GM12874 (cell line): ENCODE data around the gene NIN.

Source experiments
- TF ChIP-seq, protein P1 (sequence below): IDR thresholded peaks from 2 replicates; pipeline ENCODE4 v1.5.1; 2011; ENCODE audit warnings: low read depth, mild to moderate bottlenecking, control low read depth, low read length, moderate library complexity; ENCODE audit not compliant: insufficient read depth

NIN gene

DNA sequence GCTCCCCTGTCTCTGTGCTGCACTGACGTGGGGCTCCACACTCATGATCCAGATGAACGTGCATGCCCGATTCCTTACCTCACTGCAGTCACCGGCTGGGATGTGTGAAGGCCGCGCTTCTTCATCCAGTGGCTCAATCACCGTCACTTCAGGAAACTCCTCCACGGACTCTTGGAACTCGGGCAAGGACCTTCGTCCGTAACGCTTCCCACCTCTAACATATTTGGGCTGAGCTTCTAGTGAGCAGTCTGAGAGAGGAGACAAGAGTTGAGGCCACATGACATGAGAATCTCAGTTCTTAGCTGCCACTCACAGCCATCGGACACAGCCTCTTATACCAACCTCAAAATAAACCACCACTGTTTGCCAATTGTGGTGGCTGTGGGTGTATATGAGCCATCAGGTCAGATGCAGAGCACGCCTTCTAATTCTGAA lies 38.3 kb downstream of the NIN start:
- TF ChIP-seq, protein P1, sequence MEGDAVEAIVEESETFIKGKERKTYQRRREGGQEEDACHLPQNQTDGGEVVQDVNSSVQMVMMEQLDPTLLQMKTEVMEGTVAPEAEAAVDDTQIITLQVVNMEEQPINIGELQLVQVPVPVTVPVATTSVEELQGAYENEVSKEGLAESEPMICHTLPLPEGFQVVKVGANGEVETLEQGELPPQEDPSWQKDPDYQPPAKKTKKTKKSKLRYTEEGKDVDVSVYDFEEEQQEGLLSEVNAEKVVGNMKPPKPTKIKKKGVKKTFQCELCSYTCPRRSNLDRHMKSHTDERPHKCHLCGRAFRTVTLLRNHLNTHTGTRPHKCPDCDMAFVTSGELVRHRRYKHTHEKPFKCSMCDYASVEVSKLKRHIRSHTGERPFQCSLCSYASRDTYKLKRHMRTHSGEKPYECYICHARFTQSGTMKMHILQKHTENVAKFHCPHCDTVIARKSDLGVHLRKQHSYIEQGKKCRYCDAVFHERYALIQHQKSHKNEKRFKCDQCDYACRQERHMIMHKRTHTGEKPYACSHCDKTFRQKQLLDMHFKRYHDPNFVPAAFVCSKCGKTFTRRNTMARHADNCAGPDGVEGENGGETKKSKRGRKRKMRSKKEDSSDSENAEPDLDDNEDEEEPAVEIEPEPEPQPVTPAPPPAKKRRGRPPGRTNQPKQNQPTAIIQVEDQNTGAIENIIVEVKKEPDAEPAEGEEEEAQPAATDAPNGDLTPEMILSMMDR: no peak

DNA sequence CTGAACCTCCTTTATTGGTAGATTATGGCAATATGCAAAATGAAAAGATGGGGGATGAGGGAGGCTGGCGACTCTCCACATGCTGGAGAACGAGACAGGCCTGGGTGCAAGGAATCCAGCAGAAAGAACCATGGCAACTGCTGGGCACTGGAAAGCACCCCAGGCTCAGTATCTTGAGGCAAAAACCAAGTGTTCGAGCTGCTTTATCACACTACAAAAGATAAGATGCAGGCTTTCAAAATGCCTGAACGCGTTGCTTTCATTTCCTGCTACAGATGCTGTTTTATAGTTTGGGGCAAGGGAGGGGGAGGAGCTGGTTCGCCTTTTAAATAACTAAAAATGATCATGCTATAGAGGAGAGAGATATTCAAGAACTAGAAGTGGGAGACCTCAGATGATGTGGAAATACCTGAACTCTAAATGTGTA lies 38.9 kb downstream of the NIN start:
- TF ChIP-seq, protein P1: no peak

DNA sequence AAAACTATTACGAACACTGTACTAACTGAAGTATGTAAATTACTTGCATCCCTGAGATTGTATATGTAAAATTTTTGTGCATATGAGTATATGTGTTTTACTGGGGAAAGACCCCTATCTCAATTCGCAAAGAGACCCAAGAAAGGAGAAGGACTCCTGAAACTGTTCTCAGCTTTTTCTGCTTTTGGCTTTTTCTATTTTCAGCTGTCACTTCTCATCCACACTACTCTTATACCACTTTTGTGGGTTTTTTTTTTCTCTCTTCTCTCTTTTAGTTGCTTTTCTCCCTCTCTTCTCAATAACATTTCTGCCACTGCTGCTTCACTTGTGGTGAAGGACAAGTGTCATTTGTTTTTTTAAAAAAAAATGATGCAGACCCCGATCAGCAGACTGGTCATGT lies 39.8 kb downstream of the NIN start:
- TF ChIP-seq, protein P1: no peak

DNA sequence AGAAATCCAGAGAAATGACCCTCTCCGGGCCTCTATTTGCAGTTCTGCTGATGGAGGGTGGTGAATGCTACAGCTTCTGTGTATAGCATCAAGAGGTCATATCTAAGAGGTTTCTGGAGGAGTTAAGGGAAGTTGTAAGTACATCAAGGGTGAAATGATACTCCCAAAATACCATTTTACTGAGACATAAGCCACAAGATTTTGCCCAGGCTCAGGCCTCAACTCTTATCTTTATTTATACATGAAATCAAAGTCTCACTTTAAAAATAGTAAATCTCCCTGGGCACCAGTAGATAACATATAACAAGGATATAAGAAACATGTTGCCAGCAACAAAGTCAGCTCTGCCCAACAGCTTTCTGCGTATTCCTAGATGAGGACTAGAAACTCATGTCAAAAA lies 40.4 kb downstream of the NIN start:
- TF ChIP-seq, protein P1: no peak

DNA sequence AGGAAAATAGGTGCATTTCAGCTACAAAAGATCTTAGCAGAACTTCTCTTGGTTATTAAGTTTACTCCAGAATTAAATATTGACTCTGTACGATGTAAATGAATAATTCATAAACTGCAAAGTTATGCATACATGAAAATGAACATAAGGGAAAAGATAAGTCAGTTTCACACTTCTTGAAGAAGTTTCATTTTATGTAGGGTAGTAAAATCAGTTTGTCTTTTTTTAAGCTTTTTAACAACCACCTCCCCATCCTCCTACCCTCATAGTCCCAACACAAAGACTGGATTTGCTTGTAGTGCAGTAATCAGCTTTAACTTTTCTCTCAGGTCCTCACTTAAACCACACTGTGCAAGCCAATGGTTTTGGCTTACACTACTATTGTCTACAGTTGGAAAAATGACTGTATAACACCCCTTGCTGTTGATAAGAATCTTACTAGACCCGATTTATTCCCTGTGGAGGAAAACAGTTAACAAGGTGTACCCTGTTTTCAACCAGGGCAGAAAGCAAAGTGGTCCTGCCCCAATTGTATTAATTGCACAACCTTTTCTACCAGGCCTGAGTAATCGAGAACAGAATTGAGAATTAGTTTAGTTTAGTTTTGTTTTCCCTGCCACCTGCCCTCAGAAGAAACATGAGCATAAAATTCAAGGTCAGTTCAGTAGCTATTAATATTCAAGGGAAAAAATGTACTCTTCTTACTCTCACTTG lies 44.1 kb downstream of the NIN start:
- TF ChIP-seq, protein P1: no peak

DNA sequence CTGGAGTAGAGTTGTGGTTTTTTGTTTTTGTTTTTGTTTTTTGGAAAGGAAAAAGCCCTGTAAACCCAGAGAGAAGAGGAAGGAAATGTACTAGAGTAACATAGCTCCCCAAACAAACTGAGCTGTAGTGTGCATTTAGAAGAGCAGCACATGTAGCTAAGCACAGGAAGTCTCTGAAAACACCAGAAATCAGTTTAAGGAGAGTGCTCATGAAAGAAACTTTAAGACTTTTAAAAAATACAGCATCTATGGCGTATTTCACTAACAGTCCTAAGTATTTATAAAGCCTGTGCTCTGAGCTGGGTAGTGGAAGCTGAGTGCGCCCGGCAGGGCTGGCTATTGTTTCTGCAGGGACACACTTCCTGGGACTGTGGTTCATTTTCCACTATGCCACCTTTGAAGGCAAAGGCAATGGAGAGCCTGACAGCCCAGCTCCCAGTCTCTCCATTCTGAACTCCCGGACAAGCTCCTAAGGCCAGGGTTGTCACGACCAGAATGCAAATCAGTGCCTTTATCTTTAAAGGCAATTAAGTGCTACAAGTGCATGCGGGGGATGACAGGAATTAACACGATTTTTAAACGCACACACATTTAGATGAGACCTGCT lies 45.4 kb downstream of the NIN start:
- TF ChIP-seq, protein P1: no peak

DNA sequence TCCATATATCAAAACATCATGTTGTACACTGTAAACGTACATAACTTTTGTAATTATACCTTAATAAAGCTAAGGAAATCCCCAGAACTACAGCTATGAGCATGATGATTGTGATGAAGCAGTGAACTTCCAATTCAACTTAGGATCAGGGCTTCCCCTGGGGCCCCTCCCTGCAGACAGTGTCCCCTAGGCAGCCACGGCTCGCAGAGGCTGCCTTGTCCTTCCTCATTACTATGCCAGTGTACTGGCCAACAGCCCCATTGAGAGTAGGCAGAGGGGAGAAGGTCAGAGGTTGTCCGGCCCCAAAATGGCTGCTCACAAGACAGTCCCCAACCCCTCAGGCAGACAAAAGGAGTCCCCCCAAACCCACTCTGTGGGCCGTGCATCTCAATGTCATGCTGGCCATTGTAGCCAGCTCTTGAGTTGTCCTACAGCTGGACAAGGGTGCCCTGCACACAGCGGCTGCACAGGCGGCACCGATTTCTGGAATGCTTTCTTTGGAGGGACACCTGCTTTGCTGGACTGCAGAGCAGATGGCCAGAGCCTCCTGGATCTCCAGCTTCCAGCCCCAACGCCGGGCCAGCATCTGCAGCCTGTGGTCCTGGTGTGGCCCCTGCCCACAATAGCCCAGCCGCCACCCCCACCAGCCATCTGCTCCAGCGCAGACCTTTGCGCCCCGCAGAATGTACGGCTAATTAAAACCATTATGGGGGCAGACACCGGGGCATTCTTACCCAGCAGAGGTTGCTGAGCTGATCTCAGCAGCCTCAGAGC lies 46.1 kb downstream of the NIN start:
- TF ChIP-seq, protein P1: no peak
